Activated T-cell treated with anti-CD3 and anti-CD28 coated beads for 1 hour (primary cell): ENCODE measurements around the gene MDK.
"Not testable (repeated sequence)": the region's sequence is repeated elsewhere in the genome, so short reads cannot be mapped to it uniquely, and the experiment has no call there.

Source experiments
- DNase-seq: peaks from one replicate; pipeline ENCODE4 v3.0.0-alpha.2; 2020; ENCODE audit warnings: low read depth

MDK gene

GRCh38 chr11:46367244-46367915 is 14.1 kb upstream of the MDK start:
- DNase-seq: peak; percentile 78

- DNase-seq: no peak
Measured at GRCh38 chr11:46367916-46368267, 13.6 kb upstream of the MDK start.

GRCh38 chr11:46369458-46370152 is 11.9 kb upstream of the MDK start:
- DNase-seq: no peak

- no peak for DNase-seq
Measured at GRCh38 chr11:46370253-46370652, 11.2 kb upstream of the MDK start.

GRCh38 chr11:46371262-46371661 is 10.2 kb upstream of the MDK start:
- not testable (repeated sequence) for DNase-seq

- no peak for DNase-seq
Measured at GRCh38 chr11:46372086-46372485, 9.4 kb upstream of the MDK start.

GRCh38 chr11:46372501-46372900 is 9.0 kb upstream of the MDK start:
- DNase-seq: not testable (repeated sequence)

- DNase-seq: no peak
Measured at GRCh38 chr11:46373787-46374740, 7.4 kb upstream of the MDK start.

- no peak for DNase-seq
Measured at GRCh38 chr11:46374815-46375214, 6.7 kb upstream of the MDK start.

- no peak for DNase-seq
Measured at GRCh38 chr11:46375392-46376101, 5.9 kb upstream of the MDK start.

GRCh38 chr11:46376258-46377050 is 5.0 kb upstream of the MDK start:
- DNase-seq: no peak

GRCh38 chr11:46377290-46377689 is 4.2 kb upstream of the MDK start:
- DNase-seq: no peak

GRCh38 chr11:46377831-46378230 is 3.6 kb upstream of the MDK start:
- DNase-seq: no peak

GRCh38 chr11:46378296-46378695 is 3.2 kb upstream of the MDK start:
- DNase-seq: no peak

- no peak for DNase-seq
Measured at GRCh38 chr11:46378811-46379481, 2.5 kb upstream of the MDK start.

GRCh38 chr11:46379482-46380293 is 1.8 kb upstream of the MDK start:
- not testable (repeated sequence) for DNase-seq

GRCh38 chr11:46380340-46381047 is 975 bp upstream of the MDK start:
- DNase-seq: peak; percentile 32

- DNase-seq: no peak
Measured at GRCh38 chr11:46381819-46382645, 563 bp downstream of the MDK start.
